ENCODE data around the gene OLIG3. TPM values are rescaled to one million over a fixed set of nuclear protein-coding genes. Genes with fewer than 3 reads are reported as not detected.

OLIG3 gene
- total RNA-seq, 1 donor, result not detected

DNA sequence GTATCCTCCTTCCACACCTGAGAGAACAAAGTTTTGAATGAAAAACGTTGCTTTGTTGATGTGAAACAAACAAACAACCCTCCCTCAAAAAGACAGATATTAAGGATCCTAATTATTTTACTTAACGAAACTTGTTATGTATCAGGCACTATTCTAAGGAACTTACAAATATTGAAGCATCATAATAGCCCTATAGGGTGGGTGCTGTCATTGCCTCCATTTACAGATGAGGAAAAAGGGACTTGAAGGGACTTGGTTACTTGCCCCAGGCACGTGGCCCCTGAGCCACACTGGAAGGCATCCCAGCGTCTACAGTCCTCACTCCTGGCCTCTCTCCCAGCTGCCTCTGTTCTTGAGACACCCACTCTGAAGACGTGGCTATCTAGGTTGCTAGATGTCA lies 20.2 kb upstream of the OLIG3 start:
- peaks cover 42% of the 10 kb centered on the region for H3K27me3 ChIP-seq (ENCODE audit: insufficient read depth, low read length)
- no peak overlapping the region for H2AFZ ChIP-seq (ENCODE audit: low read length)
- no peaks in the 10 kb centered on the region for H3K36me3 ChIP-seq (ENCODE audit: insufficient read depth, low read length)
- H3K4me1 ChIP-seq (ENCODE audit: insufficient read depth, low read length), result no peaks in the 10 kb centered on the region
- DNase-seq (ENCODE audit: insufficient read length, low spot score, missing footprints), result no peak
- H3K27ac ChIP-seq (ENCODE audit: low read depth, low read length), result no peak overlapping the region
- H4K20me1 ChIP-seq (ENCODE audit: insufficient read depth, low read length), result no peaks in the 10 kb centered on the region
- no peak overlapping the region for H3K4me2 ChIP-seq (ENCODE audit: insufficient read depth, low read length)
- TF ChIP-seq, protein P1, sequence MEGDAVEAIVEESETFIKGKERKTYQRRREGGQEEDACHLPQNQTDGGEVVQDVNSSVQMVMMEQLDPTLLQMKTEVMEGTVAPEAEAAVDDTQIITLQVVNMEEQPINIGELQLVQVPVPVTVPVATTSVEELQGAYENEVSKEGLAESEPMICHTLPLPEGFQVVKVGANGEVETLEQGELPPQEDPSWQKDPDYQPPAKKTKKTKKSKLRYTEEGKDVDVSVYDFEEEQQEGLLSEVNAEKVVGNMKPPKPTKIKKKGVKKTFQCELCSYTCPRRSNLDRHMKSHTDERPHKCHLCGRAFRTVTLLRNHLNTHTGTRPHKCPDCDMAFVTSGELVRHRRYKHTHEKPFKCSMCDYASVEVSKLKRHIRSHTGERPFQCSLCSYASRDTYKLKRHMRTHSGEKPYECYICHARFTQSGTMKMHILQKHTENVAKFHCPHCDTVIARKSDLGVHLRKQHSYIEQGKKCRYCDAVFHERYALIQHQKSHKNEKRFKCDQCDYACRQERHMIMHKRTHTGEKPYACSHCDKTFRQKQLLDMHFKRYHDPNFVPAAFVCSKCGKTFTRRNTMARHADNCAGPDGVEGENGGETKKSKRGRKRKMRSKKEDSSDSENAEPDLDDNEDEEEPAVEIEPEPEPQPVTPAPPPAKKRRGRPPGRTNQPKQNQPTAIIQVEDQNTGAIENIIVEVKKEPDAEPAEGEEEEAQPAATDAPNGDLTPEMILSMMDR (IDR thresholded peaks at IDR 0.05; ENCODE audit: extremely low read depth, low read depth, low read length), result no peak
- no peaks in the 10 kb centered on the region for H3K9me3 ChIP-seq (ENCODE audit: low read depth, low read length)
- H3K79me2 ChIP-seq (ENCODE audit: insufficient read depth, low read length), result no peaks in the 10 kb centered on the region
- no peak overlapping the region for H3K4me3 ChIP-seq (ENCODE audit: insufficient read depth, low read length)

DNA sequence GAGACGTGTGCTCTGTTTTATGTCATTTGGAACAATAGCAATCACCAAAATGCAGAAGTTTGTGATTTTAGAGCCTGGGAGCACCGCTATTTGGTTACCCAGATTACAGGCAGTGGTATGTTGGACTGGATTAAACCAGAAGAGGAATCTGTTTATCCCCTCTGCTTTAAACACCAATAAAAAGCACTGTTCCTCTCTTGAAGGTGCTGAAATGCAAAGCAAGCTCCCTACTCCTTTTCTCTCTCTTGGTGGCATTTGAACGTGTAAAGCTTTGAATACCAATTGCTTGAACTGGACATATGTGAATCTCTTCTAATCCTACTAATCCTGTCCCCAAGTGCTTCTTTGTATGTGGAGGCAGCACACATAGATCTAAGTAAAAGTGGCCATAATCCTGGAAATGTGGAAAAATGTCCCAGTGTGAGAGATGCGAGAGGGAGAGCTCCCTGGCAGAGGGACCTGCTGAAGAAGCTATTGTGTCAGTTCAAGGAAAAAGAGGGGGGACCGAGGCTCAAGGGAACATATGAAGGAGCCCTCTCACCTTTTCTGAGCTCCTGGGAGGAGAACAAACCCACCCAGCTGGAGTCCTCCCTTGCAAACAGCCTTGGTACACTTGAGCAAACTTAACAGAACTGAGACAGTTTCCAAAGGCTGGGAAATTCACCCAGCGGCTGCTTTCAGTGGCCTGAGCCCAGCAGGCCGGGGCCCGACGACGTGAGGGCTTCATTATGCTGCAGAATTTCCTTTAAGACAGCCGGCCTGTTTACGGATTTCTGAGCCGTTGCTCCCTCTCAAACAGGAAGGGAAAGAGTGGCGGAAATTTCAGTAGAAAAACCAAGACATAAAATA lies 18.8 kb upstream of the OLIG3 start:
- H3K79me2 ChIP-seq (ENCODE audit: insufficient read depth, low read length), result no peaks in the 10 kb centered on the region
- no peak overlapping the region for H3K4me2 ChIP-seq (ENCODE audit: insufficient read depth, low read length)
- no peak overlapping the region for H2AFZ ChIP-seq (ENCODE audit: low read length)
- H3K36me3 ChIP-seq (ENCODE audit: insufficient read depth, low read length), result no peaks in the 10 kb centered on the region
- TF ChIP-seq, protein P1 (IDR thresholded peaks at IDR 0.05; ENCODE audit: extremely low read depth, low read depth, low read length), result no peak
- DNase-seq (ENCODE audit: insufficient read length, low spot score, missing footprints), result no peak
- peaks cover 36% of the 10 kb centered on the region for H3K27me3 ChIP-seq (ENCODE audit: insufficient read depth, low read length)
- no peak overlapping the region for H3K4me3 ChIP-seq (ENCODE audit: insufficient read depth, low read length)
- H3K9me3 ChIP-seq (ENCODE audit: low read depth, low read length), result no peaks in the 10 kb centered on the region
- no peaks in the 10 kb centered on the region for H4K20me1 ChIP-seq (ENCODE audit: insufficient read depth, low read length)
- no peak overlapping the region for H3K27ac ChIP-seq (ENCODE audit: low read depth, low read length)
- H3K4me1 ChIP-seq (ENCODE audit: insufficient read depth, low read length), result no peaks in the 10 kb centered on the region

DNA sequence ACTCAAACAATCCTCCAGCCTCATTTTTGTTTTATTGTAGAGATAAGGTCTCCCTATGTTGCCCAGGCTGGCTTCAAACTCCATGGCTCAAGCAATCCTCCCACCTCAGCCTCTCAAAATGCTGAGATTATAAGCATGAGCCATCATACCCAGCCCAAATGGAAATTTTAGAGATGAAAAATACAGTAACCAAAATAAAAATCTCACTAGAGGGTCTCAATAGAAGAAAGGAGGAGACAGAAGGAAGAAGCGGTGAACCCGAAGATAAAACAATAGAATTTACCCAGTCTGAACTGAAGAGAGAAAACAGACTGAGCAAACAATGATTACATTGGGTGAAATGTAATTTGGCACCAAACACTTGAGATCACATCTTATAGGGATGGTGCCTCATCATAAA lies 16.7 kb upstream of the OLIG3 start:
- TF ChIP-seq, protein P1 (IDR thresholded peaks at IDR 0.05; ENCODE audit: extremely low read depth, low read depth, low read length), result no peak
- H3K36me3 ChIP-seq (ENCODE audit: insufficient read depth, low read length), result no peaks in the 10 kb centered on the region
- no peak overlapping the region for H2AFZ ChIP-seq (ENCODE audit: low read length)
- H3K4me2 ChIP-seq (ENCODE audit: insufficient read depth, low read length), result no peak overlapping the region
- H3K4me1 ChIP-seq (ENCODE audit: insufficient read depth, low read length), result no peaks in the 10 kb centered on the region
- H3K27ac ChIP-seq (ENCODE audit: low read depth, low read length), result no peak overlapping the region
- no peak for DNase-seq (ENCODE audit: insufficient read length, low spot score, missing footprints)
- no peaks in the 10 kb centered on the region for H3K79me2 ChIP-seq (ENCODE audit: insufficient read depth, low read length)
- H4K20me1 ChIP-seq (ENCODE audit: insufficient read depth, low read length), result no peaks in the 10 kb centered on the region
- no peak overlapping the region for H3K4me3 ChIP-seq (ENCODE audit: insufficient read depth, low read length)
- no peaks in the 10 kb centered on the region for H3K9me3 ChIP-seq (ENCODE audit: low read depth, low read length)
- H3K27me3 ChIP-seq (ENCODE audit: insufficient read depth, low read length), result peaks cover 23% of the 10 kb centered on the region

DNA sequence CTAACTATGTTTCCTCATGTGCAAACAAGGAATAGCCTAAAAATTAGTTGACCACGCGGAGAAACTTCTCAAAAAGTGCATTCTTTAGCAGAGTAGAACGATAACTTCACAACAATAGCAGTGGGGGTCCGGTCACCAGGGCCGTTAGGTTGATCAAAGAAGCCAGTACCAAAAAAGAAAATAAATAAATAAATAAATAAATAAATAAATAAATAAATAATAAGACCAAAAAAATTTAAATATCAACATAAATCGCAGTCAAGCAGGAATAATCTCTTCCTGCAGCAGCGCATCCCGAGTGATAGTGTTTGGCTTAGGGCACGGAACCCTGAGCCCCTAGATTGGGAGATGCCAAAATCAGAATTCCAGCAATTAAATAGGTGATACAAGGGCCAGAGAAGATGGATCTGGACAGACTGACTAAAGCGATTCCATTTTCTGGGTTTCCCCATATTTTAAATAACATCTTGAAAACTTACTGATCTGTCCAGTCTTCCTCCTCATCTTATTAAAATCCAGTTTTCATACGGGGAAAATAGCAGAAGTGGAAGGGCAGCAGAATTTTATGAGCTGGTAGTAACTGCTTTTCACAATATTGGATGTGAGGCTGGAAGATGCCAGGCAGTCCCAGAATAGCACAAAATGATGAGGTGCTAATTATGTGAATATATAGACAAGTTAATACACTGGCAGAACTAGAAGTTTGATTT lies 4.4 kb upstream of the OLIG3 start:
- no peaks in the 10 kb centered on the region for H3K36me3 ChIP-seq (ENCODE audit: insufficient read depth, low read length)
- no peaks in the 10 kb centered on the region for H3K79me2 ChIP-seq (ENCODE audit: insufficient read depth, low read length)
- no peak overlapping the region for H3K4me2 ChIP-seq (ENCODE audit: insufficient read depth, low read length)
- peaks cover 70% of the 10 kb centered on the region for H3K27me3 ChIP-seq (ENCODE audit: insufficient read depth, low read length)
- H3K4me3 ChIP-seq (ENCODE audit: insufficient read depth, low read length), result no peak overlapping the region
- H3K4me1 ChIP-seq (ENCODE audit: insufficient read depth, low read length), result no peaks in the 10 kb centered on the region
- TF ChIP-seq, protein P1 (IDR thresholded peaks at IDR 0.05; ENCODE audit: extremely low read depth, low read depth, low read length), result no peak
- H2AFZ ChIP-seq (ENCODE audit: low read length), result no peak overlapping the region
- H4K20me1 ChIP-seq (ENCODE audit: insufficient read depth, low read length), result no peaks in the 10 kb centered on the region
- H3K27ac ChIP-seq (ENCODE audit: low read depth, low read length), result no peak overlapping the region
- H3K9me3 ChIP-seq (ENCODE audit: low read depth, low read length), result no peaks in the 10 kb centered on the region
- DNase-seq (ENCODE audit: insufficient read length, low spot score, missing footprints), result no peak

Measured in osteoblast (primary cell).